GM23338 (cell line): ENCODE data around the gene PPFIA2. TPM values are rescaled to one million over a fixed set of nuclear protein-coding genes. Genes with fewer than 3 reads are reported as not detected.

Experiments
- ATAC-seq: fragments of 200-7000 bp; cut with Tn5 transposase; 3 replicates; pipeline ENCODE4 v1.9.1; 2020
- DNase-seq: peaks from one replicate; pipeline ENCODE4 v3.0.0-alpha.2; 2015; ENCODE audit warnings: low spot score
- H2AFZ ChIP-seq: fragments of 200-600 bp; sonication (generic); 2 replicates; pipeline ENCODE4 v1.8.0; 2016; ENCODE audit warnings: antibody characterized with exemption, mild to moderate bottlenecking, moderate library complexity
- H3F3A ChIP-seq: fragments of 200-600 bp; sonication (generic); replicated peaks from 2 replicates; pipeline ENCODE4 v1.8.0; 2017; ENCODE audit warnings: antibody characterized with exemption, mixed run types, low read depth
- H3K27ac ChIP-seq: fragments of 200-600 bp; sonication (generic); 2 replicates; pipeline ENCODE4 v1.6.1; 2016; ENCODE audit warnings: low read depth
- H3K27me3 ChIP-seq: fragments of 200-600 bp; sonication (generic); 2 replicates; pipeline ENCODE4 v1.8.0; 2016; ENCODE audit warnings: mild to moderate bottlenecking, mixed run types, moderate library complexity; ENCODE audit not compliant: insufficient read depth
- H3K36me3 ChIP-seq: fragments of 200-600 bp; sonication (generic); 2 replicates; pipeline ENCODE4 v1.8.0; 2016; ENCODE audit warnings: mild to moderate bottlenecking; ENCODE audit not compliant: insufficient read depth
- H3K4me1 ChIP-seq: fragments of 200-600 bp; sonication (generic); 2 replicates; pipeline ENCODE4 v1.8.0; 2016; ENCODE audit warnings: mild to moderate bottlenecking, moderate library complexity; ENCODE audit not compliant: insufficient read depth
- H3K4me2 ChIP-seq: fragments of 200-600 bp; sonication (generic); 2 replicates; pipeline ENCODE4 v1.7.1; 2017; ENCODE audit warnings: mixed run types
- H3K4me3 ChIP-seq: fragments of 200-600 bp; sonication (generic); 2 replicates; pipeline ENCODE4 v1.6.1; 2016; ENCODE audit warnings: mixed run types
- H3K79me2 ChIP-seq: fragments of 200-600 bp; sonication (generic); replicated peaks from 2 replicates; pipeline ENCODE4 v1.8.0; 2017; ENCODE audit warnings: mild to moderate bottlenecking; ENCODE audit not compliant: insufficient read depth
- H3K9me2 ChIP-seq: fragments of 200-600 bp; sonication (generic); 2 replicates; pipeline ENCODE4 v1.8.0; 2017; ENCODE audit not compliant: insufficient read depth
- H4K20me1 ChIP-seq: fragments of 200-600 bp; sonication (generic); replicated peaks from 2 replicates; pipeline ENCODE4 v1.8.0; 2017; ENCODE audit warnings: mild to moderate bottlenecking; ENCODE audit not compliant: insufficient read depth
- H3K27ac Mint-ChIP-seq: 2 replicates; pipeline ENCODE4 v1.8.0; 2020; ENCODE audit warnings: inconsistent platforms, mild to moderate bottlenecking, moderate library complexity, mixed read lengths
- H3K27me3 Mint-ChIP-seq: 3 replicates; pipeline ENCODE4 v1.8.0; 2022; ENCODE audit warnings: low read depth, mild to moderate bottlenecking, moderate library complexity, mixed read lengths, inconsistent platforms; ENCODE audit not compliant: insufficient read depth, poor library complexity
- H3K36me3 Mint-ChIP-seq: 3 replicates; pipeline ENCODE4 v1.8.0; 2021; ENCODE audit warnings: low read depth, mild to moderate bottlenecking, inconsistent platforms, moderate library complexity, mixed read lengths
- H3K4me1 Mint-ChIP-seq: 3 replicates; pipeline ENCODE4 v1.8.0; 2020; ENCODE audit warnings: mild to moderate bottlenecking, inconsistent platforms, mixed read lengths
- H3K4me3 Mint-ChIP-seq: 3 replicates; pipeline ENCODE4 v1.8.0; 2021; ENCODE audit warnings: moderate library complexity, mild to moderate bottlenecking, inconsistent platforms, mixed read lengths
- H3K9me3 Mint-ChIP-seq: 3 replicates; pipeline ENCODE4 v1.8.0; 2020; ENCODE audit warnings: moderate library complexity, mild to moderate bottlenecking, inconsistent platforms, mixed read lengths
- CTCF ChIP-seq, 2 experiments: fragments of 200-600 bp in 1 of 2; sonication (generic) in 1 of 2; conservative IDR thresholded peaks; 2 replicates each; pipeline versions ENCODE4 v1.5.1 to v1.6.1; 2016 to 2017; ENCODE audit warnings: antibody characterized with exemption in 2 of 2, low read depth in 2 of 2, mild to moderate bottlenecking in 2 of 2, moderate library complexity in 1 of 2
- EZH2phosphoT487 ChIP-seq: fragments of 200-600 bp; sonication (generic); IDR thresholded peaks from one replicate; pipeline ENCODE4 v1.8.1; 2018; ENCODE audit warnings: antibody characterized with exemption; ENCODE audit not compliant: unreplicated experiment
- NANOG ChIP-seq: IDR thresholded peaks from 2 replicates; pipeline ENCODE4 v1.6.1; 2016; ENCODE audit warnings: antibody characterized with exemption, borderline replicate concordance
- POLR2AphosphoS5 ChIP-seq: IDR thresholded peaks from 2 replicates; pipeline ENCODE4 v1.6.1; 2016; ENCODE audit warnings: antibody characterized with exemption, low read depth
- STAT1 ChIP-seq: IDR thresholded peaks from one replicate; pipeline ENCODE4 v1.6.1; 2016; ENCODE audit warnings: antibody characterized with exemption; ENCODE audit not compliant: unreplicated experiment
- ZNF114 ChIP-seq: fragments of 250-450 bp; sonication (Bioruptor Pico); IDR thresholded peaks from 2 replicates; pipeline ENCODE4 v1.5.0; 2020; ENCODE audit warnings: mild to moderate bottlenecking, moderate library complexity
- ZNF462 ChIP-seq: fragments of 250-450 bp; sonication (Bioruptor Pico); IDR thresholded peaks from 2 replicates; pipeline ENCODE4 v1.5.0; 2020; ENCODE audit warnings: mild to moderate bottlenecking, moderate library complexity
- polyA plus RNA-seq: library from polyadenylated mRNA; unstranded; fragments of >200 nt; fragmentation: Nextera tagmentation; extraction: Ambion mirVana; gene quantifications from 2 replicates; pipeline ENCODE4 v1.2.1, GENCODE V29; 2016
- total RNA-seq: library from RNA; depleted of rRNA; stranded (reverse); fragments of >200 nt; shearing (Covaris generic); gene quantifications from 2 replicates; pipeline ENCODE4 v1.2.3, GENCODE V29; 2014
- TF ChIP-seq, protein P1 (sequence below): IDR thresholded peaks from 2 replicates; pipeline ENCODE4 v1.6.1; 2016; ENCODE audit warnings: antibody characterized with exemption

Gene PPFIA2
- total and polyA plus RNA-seq, 2 experiments from 2014 or later: 5.4 to 7.2 TPM

DNA sequence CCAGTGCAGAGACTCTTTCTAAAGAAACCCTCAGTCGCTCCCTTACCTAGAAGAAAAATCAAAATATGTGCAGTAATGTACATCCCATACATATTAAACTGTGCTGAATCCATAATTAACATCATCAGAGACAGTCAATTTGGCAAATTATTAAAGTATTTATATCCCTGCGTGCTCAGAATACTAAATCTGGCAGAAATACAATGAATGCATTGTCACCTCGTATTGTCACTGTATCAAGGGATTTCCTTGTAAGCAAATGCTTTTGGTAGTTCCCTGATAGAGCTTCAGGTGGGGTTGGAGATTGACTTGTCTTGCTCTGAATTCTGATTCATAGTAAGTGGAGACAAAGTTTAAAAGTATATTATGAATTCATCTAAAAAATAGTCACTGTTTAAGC is 319.1 kb downstream of the PPFIA2 start (continued):
- no peak for TF ChIP-seq ZNF462 (CRISPR knock-in tag)
- TF ChIP-seq, protein P1, sequence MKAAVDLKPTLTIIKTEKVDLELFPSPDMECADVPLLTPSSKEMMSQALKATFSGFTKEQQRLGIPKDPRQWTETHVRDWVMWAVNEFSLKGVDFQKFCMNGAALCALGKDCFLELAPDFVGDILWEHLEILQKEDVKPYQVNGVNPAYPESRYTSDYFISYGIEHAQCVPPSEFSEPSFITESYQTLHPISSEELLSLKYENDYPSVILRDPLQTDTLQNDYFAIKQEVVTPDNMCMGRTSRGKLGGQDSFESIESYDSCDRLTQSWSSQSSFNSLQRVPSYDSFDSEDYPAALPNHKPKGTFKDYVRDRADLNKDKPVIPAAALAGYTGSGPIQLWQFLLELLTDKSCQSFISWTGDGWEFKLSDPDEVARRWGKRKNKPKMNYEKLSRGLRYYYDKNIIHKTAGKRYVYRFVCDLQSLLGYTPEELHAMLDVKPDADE: no peak
- TF ChIP-seq CTCF (conservative IDR thresholded peaks at IDR 0.05; ENCODE audit: low read depth in 2 of 2): no peak
- no peak for TF ChIP-seq STAT1
- no peak for TF ChIP-seq POLR2AphosphoS5
- TF ChIP-seq ZNF114 (CRISPR knock-in tag): no peak

- Histone ChIP-seq H3K9me2 (no peaks in the 10 kb centered on the region), H3K27ac (no peak overlapping the region), H4K20me1 (no peaks in the 10 kb centered on the region), H3K36me3 (no peaks in the 10 kb centered on the region), H3K27me3 (no peaks in the 10 kb centered on the region), H3K4me3 (no peak overlapping the region), H3K79me2 (no peaks in the 10 kb centered on the region), H2AFZ (no peak overlapping the region), H3F3A (no peaks in the 10 kb centered on the region), H3K4me2 (no peak overlapping the region), H3K4me1 (no peaks in the 10 kb centered on the region)
- no peaks in the 10 kb centered on the region for H3K4me1 Mint-ChIP-seq
- no peaks in the 10 kb centered on the region for H3K9me3 Mint-ChIP-seq
- DNase-seq (no peak), ATAC-seq (no peak)
- no peaks in the 10 kb centered on the region for H3K36me3 Mint-ChIP-seq
- H3K27me3 Mint-ChIP-seq: no peaks in the 10 kb centered on the region
- no peak overlapping the region for H3K27ac Mint-ChIP-seq
- no peak overlapping the region for H3K4me3 Mint-ChIP-seq
- TF ChIP-seq EZH2phosphoT487 (no peak), CTCF (conservative IDR thresholded peaks at IDR 0.05; ENCODE audit: low read depth in 2 of 2) (no peak), STAT1 (no peak), ZNF114 (CRISPR knock-in tag) (no peak), NANOG (no peak)
- TF ChIP-seq, protein P1: no peak
Observed at GRCh38 chr12:81439344-81439743, 319.8 kb downstream of the PPFIA2 start.
